ENCODE measurements around the gene ZNF385C. TPM values are rescaled to one million over a fixed set of nuclear protein-coding genes. Genes with fewer than 3 reads are reported as not detected.
A peak's percentile ranks its signal among the peaks of the same experiment; 100 is the strongest.

Gene ZNF385C
- total and polyA plus RNA-seq, 2 of the 13 experiments (the other 11 are each of a cell fraction or from before 2014, with no cell fraction given) = 2.3 to 6.1 TPM

DNA sequence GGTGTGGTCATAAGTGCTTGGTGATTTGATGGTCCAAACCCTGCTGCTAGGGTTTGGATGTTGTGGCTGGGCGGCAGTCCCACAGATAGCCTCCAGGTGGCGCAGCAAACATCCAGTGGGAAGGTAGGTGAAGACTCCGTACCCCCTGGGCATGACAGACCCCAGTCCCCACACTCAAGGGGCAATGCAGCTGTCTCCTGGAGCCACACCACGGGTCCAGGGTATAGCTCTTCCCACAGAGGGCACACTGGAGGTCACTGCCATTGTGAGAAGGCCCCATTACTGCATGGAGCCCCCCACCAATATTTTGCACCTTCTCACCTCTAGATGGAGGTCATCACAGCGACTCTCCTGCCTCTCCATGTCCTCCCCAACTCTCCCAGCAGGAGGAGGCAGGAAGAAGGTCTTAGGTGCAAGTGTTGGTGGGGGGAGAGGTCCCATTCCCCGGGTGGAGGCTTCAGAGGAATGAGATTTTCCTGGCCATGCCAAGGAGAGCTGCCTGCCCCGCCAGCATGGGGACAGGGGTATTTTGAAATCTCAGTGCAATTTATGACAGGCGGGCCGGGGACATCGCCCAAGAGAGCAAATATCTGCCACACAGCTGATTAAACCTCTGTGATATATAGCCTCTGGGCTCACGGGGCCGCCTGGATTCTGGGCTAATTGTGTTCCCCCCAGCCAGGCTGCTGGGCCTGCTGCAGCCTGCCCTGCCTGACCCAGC lies 30.7 kb downstream of the ZNF385C start (continued):
- TF ChIP-seq ZNF740 (CRISPR knock-in tag; IDR thresholded peaks at IDR 0.05) (peak; percentile 66; the same call in 1 of the 2 replicates), ZBTB7B (CRISPR knock-in tag; IDR thresholded peaks at IDR 0.05) (peak; percentile 89), ZNF713 (CRISPR knock-in tag; IDR thresholded peaks at IDR 0.05) (0 out of 2 replicates have a peak, but pooled peaks have one; percentile 37), GABPB1 (CRISPR knock-in tag; IDR thresholded peaks at IDR 0.05) (0 out of 2 replicates have a peak, but pooled peaks have one; percentile 19), ZNF687 (CRISPR knock-in tag; IDR thresholded peaks at IDR 0.05) (peak; percentile 63), SP140L (CRISPR knock-in tag; IDR thresholded peaks at IDR 0.05; ENCODE audit: borderline replicate concordance) (no peak), BHLHE40 (IDR thresholded peaks at IDR 0.05; ENCODE audit: low read length) (0 out of 2 replicates have a peak, but pooled peaks have one; percentile 39), ZSCAN9 (CRISPR knock-in tag; IDR thresholded peaks at IDR 0.05; ENCODE audit: borderline replicate concordance) (no peak), ZNF768 (CRISPR knock-in tag; IDR thresholded peaks at IDR 0.05) (peak; percentile 49; the same call in 1 of the 2 replicates), NR2F6 (IDR thresholded peaks at IDR 0.05) (peak; percentile 49; the same call in 1 of the 2 replicates), NR2F6 (CRISPR knock-in tag; IDR thresholded peaks at IDR 0.05) (peak; percentile 49), STAG1 (CRISPR knock-in tag; IDR thresholded peaks at IDR 0.05) (peak; percentile 80), AHR (CRISPR knock-in tag; IDR thresholded peaks at IDR 0.05) (peak; percentile 74; the same call in 1 of the 2 replicates), NRL (CRISPR knock-in tag; IDR thresholded peaks at IDR 0.05; ENCODE audit: borderline replicate concordance) (peak; percentile 47; the same call in 1 of the 2 replicates), ZFP90 (CRISPR knock-in tag; IDR thresholded peaks at IDR 0.05; ENCODE audit: borderline replicate concordance) (0 out of 2 replicates have a peak, but pooled peaks have one; percentile 22)
- TF ChIP-seq, protein P1, sequence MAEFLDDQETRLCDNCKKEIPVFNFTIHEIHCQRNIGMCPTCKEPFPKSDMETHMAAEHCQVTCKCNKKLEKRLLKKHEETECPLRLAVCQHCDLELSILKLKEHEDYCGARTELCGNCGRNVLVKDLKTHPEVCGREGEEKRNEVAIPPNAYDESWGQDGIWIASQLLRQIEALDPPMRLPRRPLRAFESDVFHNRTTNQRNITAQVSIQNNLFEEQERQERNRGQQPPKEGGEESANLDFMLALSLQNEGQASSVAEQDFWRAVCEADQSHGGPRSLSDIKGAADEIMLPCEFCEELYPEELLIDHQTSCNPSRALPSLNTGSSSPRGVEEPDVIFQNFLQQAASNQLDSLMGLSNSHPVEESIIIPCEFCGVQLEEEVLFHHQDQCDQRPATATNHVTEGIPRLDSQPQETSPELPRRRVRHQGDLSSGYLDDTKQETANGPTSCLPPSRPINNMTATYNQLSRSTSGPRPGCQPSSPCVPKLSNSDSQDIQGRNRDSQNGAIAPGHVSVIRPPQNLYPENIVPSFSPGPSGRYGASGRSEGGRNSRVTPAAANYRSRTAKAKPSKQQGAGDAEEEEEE (CRISPR knock-in tag; IDR thresholded peaks at IDR 0.05; ENCODE audit: borderline replicate concordance) = peak; percentile 20; the same call in 1 of the 2 replicates
- TF ChIP-seq, protein P2, sequence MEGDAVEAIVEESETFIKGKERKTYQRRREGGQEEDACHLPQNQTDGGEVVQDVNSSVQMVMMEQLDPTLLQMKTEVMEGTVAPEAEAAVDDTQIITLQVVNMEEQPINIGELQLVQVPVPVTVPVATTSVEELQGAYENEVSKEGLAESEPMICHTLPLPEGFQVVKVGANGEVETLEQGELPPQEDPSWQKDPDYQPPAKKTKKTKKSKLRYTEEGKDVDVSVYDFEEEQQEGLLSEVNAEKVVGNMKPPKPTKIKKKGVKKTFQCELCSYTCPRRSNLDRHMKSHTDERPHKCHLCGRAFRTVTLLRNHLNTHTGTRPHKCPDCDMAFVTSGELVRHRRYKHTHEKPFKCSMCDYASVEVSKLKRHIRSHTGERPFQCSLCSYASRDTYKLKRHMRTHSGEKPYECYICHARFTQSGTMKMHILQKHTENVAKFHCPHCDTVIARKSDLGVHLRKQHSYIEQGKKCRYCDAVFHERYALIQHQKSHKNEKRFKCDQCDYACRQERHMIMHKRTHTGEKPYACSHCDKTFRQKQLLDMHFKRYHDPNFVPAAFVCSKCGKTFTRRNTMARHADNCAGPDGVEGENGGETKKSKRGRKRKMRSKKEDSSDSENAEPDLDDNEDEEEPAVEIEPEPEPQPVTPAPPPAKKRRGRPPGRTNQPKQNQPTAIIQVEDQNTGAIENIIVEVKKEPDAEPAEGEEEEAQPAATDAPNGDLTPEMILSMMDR (CRISPR knock-in tag; IDR thresholded peaks at IDR 0.05) = peak; percentile 96
